ENCODE data around the gene PIN1. TPM values are rescaled to one million over a fixed set of nuclear protein-coding genes. Genes with fewer than 3 reads are reported as not detected.
"Not testable (repeated sequence)": the region's sequence is repeated elsewhere in the genome, so short reads cannot be mapped to it uniquely, and the experiment has no call there.

Gene PIN1
- total RNA-seq, 1 experiment from 2014 or later, result 63.3 TPM

DNA sequence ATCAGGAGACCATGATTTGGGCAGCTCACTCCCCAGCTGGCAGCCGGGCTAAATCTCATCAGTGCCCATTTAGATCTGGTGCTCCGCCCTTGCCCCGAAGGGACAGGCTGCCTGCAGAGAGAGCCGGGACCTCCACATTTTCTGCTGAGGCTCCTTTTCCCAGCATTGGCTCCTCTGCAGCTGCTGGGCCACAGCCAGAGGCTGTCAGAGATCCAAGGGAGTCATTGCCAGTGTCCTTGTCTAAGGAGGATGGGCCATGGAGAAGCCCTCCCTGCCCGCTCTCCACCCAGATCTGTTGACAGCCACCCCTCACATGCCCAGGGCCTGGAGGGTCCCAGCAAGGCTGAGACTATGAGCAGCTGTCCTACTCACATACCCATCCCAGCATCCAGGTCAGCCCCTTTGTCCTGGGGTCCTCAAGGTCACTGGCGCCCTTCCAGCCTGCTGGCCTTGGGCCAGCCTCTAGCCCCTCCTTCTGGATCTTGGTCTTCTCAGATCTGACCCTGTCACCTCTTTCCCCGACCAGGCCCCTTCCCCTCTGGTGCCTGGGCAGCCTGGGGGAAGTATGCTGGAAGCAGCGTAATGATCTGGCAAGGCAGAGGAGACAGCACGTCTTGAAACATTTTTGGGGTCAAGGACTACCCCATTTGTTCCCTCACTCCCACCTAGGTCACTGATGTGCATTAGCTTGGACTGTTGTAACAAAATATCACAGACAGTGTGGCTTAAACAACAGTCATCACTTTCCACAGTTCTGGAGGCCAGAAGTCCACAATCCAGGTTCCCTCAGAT, 7.9 kb downstream of the PIN1 start:
- no peak for DNase-seq
- H3K36me3 Mint-ChIP-seq (ENCODE audit: insufficient read depth, unreplicated experiment), result peaks cover 33% of the 10 kb centered on the region
- Histone ChIP-seq H3K27me3 (replicated peaks; ENCODE audit: control insufficient read depth, insufficient read depth, low read length) (no peaks in the 10 kb centered on the region), H3K36me3 (ENCODE audit: control insufficient read depth, insufficient read depth, low read length) (peaks cover 7% of the 10 kb centered on the region), H3K4me3 (ENCODE audit: low read depth, low read length) (no peak overlapping the region), H3K4me1 (no peaks in the 10 kb centered on the region), H3K9me3 (no peaks in the 10 kb centered on the region)
- ChIA-PET POLR2A (no interaction called here), CTCF (no interaction called here)
- H3K4me1 Mint-ChIP-seq (ENCODE audit: low read depth, unreplicated experiment), result no peaks in the 10 kb centered on the region
- H3K27me3 Mint-ChIP-seq (ENCODE audit: insufficient read depth, unreplicated experiment), result no peaks in the 10 kb centered on the region
- TF ChIP-seq, protein P1, sequence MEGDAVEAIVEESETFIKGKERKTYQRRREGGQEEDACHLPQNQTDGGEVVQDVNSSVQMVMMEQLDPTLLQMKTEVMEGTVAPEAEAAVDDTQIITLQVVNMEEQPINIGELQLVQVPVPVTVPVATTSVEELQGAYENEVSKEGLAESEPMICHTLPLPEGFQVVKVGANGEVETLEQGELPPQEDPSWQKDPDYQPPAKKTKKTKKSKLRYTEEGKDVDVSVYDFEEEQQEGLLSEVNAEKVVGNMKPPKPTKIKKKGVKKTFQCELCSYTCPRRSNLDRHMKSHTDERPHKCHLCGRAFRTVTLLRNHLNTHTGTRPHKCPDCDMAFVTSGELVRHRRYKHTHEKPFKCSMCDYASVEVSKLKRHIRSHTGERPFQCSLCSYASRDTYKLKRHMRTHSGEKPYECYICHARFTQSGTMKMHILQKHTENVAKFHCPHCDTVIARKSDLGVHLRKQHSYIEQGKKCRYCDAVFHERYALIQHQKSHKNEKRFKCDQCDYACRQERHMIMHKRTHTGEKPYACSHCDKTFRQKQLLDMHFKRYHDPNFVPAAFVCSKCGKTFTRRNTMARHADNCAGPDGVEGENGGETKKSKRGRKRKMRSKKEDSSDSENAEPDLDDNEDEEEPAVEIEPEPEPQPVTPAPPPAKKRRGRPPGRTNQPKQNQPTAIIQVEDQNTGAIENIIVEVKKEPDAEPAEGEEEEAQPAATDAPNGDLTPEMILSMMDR (IDR thresholded peaks at IDR 0.05; ENCODE audit: insufficient read depth in 1 of 2, low read depth in 1 of 2, low read length in 1 of 2, severe bottlenecking in 1 of 2, unreplicated experiment in 1 of 2), result no peak
- intact Hi-C loops (cut with micrococcal nuclease; ENCODE audit: unreplicated experiment), result no loop called here
- no peak overlapping the region for H3K4me3 Mint-ChIP-seq (ENCODE audit: unreplicated experiment)
- no peaks in the 10 kb centered on the region for H3K9me3 Mint-ChIP-seq (ENCODE audit: unreplicated experiment)
- BruUV-seq (replicated peaks), result no TSS peak
- no peak overlapping the region for H3K27ac Mint-ChIP-seq (ENCODE audit: unreplicated experiment)

DNA sequence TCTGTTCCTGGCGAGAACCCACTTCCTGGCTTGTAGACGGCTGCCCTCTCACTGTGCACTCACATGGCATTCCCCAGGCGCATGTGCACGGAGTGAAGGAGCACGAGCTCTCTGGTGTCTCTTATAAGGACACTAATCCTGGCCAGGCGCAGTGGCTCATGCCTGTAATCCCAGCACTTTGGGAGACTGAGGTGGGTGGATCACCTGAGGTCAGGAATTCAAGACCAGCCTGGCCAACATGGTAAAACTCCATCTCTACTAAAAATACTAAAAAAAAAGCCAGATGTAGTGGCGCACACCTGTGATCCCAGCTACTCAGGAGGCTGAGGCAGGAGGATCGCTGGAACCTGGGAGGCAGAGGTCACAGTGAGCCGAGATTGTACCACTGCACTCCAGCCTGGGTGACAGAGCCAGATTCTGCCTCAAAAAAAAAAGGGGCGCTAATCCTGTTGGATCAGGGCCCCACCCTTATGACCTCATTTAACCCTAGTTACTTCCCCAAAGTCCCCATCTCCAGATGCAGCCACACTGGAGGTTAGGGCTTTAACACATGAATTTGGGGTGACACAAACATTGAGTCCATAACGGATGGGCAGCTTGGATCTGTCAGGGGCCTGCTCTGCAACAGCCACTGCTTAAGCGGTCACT, 8.6 kb downstream of the PIN1 start:
- H3K27me3 Mint-ChIP-seq (ENCODE audit: insufficient read depth, unreplicated experiment); H3K36me3 ChIP-seq (ENCODE audit: control insufficient read depth, insufficient read depth, low read length); DNase-seq; H3K27me3 ChIP-seq (replicated peaks; ENCODE audit: control insufficient read depth, insufficient read depth, low read length); CTCF ChIA-PET; intact Hi-C loops (cut with micrococcal nuclease; ENCODE audit: unreplicated experiment); BruUV-seq (replicated peaks); H3K4me1 ChIP-seq; H3K4me3 ChIP-seq (ENCODE audit: low read depth, low read length); POLR2A ChIA-PET; H3K4me1 Mint-ChIP-seq (ENCODE audit: low read depth, unreplicated experiment); H3K27ac Mint-ChIP-seq (ENCODE audit: unreplicated experiment); H3K9me3 ChIP-seq; H3K4me3 Mint-ChIP-seq (ENCODE audit: unreplicated experiment); H3K9me3 Mint-ChIP-seq (ENCODE audit: unreplicated experiment): not testable (repeated sequence)
- H3K36me3 Mint-ChIP-seq (ENCODE audit: insufficient read depth, unreplicated experiment), result peaks cover 30% of the 10 kb centered on the region

DNA sequence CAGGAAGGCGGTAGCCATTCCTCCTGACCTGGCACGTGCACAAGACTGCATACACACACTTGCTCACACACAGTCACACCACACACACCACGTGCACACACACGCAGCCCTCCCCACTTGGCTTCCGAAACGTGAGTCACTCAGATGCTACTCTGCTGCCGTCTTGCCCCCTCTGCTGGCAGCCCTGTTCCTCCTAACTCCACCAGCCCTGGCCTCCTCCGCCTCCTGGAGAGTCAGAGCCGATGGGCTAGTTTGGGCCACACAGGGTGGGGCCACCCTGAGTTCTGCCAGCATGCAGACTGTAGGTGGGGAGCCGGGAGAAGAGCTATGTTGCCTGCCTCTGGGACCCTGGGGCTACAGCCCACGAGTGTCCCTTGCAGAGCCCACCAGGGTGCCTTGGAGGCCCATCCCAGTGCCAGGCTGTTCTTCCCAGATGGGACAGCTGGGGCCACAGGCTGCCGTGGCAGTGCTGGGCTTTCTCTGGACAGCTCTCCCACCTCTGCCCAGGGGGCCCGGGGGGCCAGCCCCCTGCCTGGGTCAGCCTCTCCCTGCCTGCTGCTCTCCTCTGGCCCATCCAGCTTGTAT, 12.1 kb downstream of the PIN1 start:
- ChIA-PET CTCF (no interaction called here), POLR2A (no interaction called here)
- TF ChIP-seq, protein P1 (IDR thresholded peaks at IDR 0.05; ENCODE audit: insufficient read depth in 1 of 2, low read depth in 1 of 2, low read length in 1 of 2, severe bottlenecking in 1 of 2, unreplicated experiment in 1 of 2), result peak; percentile 28 to 61
- H3K4me3 Mint-ChIP-seq (ENCODE audit: unreplicated experiment), result no peak overlapping the region
- H3K9me3 ChIP-seq, result no peaks in the 10 kb centered on the region
- no peaks in the 10 kb centered on the region for H3K4me1 ChIP-seq
- no peak overlapping the region for H3K27ac Mint-ChIP-seq (ENCODE audit: unreplicated experiment)
- intact Hi-C loops (cut with micrococcal nuclease; ENCODE audit: unreplicated experiment), result no loop called here
- peak in 1 of 2 experiments; percentile 46 for DNase-seq
- no peaks in the 10 kb centered on the region for H3K27me3 Mint-ChIP-seq (ENCODE audit: insufficient read depth, unreplicated experiment)
- H3K9me3 Mint-ChIP-seq (ENCODE audit: unreplicated experiment), result no peaks in the 10 kb centered on the region
- peaks cover 13% of the 10 kb centered on the region for H3K36me3 Mint-ChIP-seq (ENCODE audit: insufficient read depth, unreplicated experiment)
- BruUV-seq (replicated peaks), result no TSS peak
- H3K4me3 ChIP-seq (ENCODE audit: low read depth, low read length), result no peak overlapping the region
- no peaks in the 10 kb centered on the region for H3K27me3 ChIP-seq (replicated peaks; ENCODE audit: control insufficient read depth, insufficient read depth, low read length)
- no peaks in the 10 kb centered on the region; the same call in none of the 2 replicates for H3K36me3 ChIP-seq (ENCODE audit: control insufficient read depth, insufficient read depth, low read length)
- no peaks in the 10 kb centered on the region for H3K4me1 Mint-ChIP-seq (ENCODE audit: low read depth, unreplicated experiment)

Measured in Caco-2 (cell line).